8988T (cell line): ENCODE measurements around the gene AKTIP.
"Not testable (repeated sequence)": the region's sequence is repeated elsewhere in the genome, so short reads cannot be mapped to it uniquely, and the experiment has no call there.

Source experiments
- DNase-seq: peaks from one replicate; pipeline ENCODE4 v3.0.0; 2011

The AKTIP gene

DNA sequence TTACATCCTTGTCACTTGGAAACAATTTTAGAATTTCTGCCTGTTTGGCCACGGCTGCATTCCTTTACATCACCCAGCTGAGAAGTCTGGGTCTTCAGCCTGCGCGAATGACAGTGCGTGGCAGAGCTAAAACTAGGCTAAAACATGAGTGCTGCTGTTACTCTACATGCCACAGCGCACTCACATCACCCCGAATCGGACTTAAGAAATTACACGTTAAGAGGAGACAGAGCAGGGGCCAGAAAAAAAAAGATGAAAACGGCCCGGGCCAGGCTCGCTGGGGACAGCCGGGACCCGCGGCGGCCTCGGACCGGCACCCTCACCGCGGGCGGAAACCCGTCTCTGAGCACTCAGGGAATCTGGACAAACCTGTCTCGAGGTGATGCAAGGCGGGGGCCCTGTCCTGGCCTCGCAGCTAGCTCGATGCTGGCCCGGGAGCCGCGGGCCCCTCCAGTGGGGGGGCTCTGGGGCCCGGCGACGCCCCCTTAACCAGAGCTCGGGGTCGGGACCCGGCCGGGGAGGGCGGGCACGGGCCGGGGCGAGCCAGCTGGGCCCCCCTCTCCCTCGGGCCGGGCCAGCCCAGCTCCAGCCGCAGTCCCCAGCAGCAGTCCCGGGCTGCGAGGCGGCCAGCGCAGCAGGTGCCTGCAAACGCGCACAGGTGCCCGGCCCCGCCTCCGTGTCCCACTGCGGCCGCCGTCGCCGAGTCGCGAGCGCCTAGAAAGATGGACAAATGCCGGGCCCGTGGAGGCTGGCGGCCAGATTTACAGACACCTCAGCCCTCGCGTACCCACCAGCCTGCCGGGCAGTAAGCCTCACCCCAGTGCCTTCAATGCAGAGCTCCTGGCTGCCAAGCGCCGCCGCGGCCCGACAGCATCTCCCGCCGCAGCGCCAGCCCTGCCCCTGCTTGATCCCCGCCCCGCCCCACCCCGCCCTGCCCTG is at the start of gene AKTIP:
TSS of gene AKTIP (minus strand) at position 879 of the 939 bp plus-strand sequence. CDS start 2,950 bp downstream, outside the sequence.
- DNase-seq, result no peak

DNA sequence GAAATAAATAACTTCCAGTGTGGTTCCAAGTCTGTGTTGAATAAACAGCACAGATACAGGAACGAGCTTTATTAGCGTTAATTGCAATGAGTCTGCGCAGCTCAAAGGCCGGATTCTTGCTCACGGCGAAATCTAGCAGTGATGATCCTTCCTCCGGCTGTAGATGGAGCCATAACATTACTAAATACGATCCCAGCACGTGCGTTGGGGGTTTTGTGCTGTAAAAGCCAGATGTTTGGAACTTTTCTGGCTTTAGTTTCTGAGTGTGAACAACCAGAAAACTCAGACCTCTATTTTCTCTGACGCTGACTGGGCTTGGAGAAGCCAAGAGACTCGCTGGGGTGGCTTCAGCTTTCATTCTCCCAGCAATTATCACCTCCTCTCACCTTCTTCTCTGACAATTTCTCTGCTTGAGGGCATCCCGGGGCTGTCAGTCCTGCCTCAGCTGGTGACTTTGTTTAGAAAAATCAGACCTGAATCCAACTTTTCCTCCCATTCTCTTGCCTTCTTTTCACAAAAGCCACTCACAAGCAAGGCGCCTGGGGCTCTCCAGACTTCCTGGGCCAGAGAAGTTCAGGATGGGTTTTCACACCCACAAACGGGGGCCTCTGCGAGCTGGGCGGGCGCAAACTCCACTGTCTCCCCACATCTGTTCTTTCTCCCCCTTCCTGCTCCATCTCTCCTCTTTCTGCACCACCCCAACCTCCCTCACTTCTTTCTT is 47.1 kb upstream of the AKTIP start:
- DNase-seq, result peak; percentile 67

DNA sequence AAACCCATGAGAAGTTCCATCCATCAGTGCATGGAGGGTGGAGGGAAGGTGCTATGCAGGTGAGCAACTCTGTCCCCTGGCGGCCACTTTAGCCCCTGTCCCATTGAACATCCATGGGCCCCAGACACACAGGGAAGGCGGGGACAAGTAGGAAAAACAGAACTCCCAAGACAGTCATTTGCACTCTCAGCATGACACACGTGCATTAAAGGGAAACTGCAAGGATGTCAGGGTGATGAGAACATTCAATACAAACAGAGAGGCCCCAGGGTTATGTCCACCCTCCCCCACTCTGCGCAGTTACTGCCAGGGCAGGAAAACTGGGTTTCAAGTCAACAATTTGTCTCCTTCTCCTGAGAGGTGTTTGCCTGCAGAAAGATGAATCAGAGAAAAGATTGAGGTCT is 44.0 kb upstream of the AKTIP start:
- DNase-seq, result peak; percentile 48

DNA sequence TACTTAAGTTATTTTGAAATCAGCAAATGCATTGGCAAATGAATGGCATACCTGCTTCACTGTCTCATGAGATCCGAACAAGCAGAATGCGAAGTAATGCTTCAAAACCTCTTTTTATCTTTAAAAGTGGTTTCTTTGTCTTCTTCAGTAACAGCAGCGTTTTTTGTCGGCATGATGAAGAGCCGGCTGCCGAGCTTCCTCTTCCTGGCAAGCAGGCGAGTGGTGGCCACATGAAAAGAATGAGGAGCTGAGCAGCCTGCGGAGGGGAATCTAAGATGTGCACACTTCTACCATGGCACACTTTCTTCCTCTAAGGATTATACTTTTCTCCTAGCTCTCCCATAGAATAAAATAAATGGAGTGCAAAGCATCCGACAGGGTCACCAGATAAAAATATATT is 42.4 kb upstream of the AKTIP start:
- DNase-seq, result no peak

DNA sequence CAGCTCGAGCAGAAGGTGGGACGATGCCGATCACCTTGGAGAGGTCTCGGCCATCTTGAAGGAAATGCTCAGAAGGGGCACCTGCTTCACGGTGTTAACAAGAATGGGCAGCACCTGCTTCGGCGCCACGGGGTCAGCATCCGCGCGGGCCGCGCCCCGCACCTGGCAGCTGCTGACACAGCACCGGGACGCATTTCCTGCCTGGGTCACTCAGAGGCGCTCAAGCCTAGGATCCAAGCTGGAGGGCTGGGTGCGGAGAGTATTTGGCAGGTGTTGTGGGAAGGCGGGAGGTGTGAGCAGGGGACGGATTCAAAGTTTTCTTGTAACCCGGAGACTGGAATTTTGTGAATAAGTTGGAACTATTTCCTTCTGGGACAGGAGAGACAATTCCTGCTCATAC is 39.3 kb upstream of the AKTIP start:
- DNase-seq, result no peak

DNA sequence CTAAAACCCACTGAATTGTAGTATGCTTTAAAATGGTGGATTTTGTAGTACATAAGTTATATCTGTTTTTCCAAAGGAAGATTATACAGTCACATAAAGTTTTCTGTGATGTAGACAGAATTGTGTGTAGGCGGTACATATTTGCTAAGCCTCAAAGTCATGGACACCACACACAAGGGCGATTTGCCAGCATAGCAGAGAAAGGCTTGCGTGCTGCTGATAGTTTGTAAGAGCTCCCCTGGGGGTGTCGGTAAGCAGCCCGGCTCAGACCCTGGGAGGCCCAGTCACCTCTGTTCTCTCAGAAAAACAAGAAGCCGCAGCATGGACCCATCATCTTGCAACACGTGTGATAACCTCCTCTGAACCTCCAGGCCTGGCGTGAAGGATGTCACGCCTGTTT is 38.3 kb upstream of the AKTIP start:
- DNase-seq, result no peak

DNA sequence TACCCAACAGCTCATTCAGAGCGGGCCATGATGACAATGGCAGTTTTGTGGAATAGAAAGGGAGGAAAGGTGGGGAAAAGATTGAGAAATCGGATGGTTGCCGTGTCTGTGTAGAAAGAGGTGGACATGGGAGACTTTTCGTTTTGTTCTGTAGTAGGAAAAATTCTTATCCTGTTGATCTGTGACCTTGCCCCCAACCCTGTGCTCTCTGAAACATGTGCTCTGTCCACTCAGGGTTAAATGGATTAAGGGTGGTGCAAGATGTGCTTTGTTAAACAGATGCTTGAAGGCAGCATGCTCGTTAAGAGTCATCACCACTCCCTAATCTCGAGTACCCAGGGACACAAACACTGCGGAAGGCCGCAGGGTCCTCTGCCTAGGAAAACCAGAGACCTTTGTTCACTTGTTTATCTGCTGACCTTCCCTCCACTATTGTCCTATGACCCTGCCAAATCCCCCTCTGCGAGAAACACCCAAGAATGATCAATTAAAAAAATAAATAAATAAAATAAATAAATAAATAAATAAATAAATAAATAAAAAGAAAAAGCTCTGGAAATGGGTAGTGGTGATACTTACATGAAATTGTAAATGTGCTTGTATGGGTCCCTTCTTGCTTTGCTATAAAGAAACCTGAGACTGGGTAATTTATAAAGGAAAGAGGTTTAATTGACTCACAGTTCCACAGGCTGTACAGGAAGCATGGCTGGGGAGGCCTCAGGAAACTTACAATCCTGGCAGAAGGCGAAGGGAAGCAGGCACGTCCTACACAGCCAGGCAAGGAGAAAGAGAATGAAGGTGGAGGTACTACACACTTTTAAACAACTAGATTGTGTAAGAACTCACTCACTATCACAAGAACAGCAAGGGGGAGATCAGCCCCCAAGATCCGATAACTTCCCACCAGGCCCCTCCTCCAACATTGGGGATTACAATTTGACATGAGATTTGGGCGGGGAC is 37.0 kb upstream of the AKTIP start:
- not testable (repeated sequence) for DNase-seq

DNA sequence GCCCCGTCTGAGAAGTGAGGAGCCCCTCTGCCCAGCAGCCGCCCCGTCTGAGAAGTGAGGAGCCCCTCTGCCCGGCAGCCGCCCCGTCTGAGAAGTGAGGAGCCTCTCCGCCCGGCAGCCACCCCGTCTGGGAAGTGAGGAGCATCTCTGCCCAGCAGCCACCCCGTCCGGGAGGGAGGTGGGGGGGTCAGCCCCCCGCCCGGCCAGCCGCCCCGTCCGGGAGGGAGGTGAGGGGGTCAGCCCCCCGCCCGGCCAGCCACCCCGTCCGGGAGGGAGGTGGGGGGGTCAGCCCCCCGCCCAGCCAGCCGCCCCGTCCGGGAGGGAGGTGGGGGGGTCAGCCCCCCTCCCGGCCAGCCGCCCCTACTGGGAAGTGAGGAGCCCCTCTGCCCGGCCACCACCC is 36.3 kb upstream of the AKTIP start:
- not testable (repeated sequence) for DNase-seq

DNA sequence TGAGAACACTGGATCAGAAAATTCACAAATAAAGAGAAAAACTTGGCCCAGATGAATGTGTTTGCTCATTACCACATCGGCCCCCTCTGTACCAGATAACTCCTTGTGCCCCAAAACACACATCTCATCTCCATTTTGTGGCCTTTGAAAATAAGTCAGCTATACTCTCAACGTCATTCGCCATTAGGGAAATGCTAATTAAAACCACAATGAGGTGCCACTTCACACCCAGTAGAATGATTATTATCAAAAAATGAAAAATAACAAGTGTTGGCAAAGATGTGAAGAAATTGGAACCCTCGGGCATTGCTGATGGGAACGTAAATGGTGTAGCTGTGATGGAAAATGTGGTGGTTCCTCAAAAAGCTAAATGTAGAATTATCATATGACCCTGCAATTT is 34.6 kb upstream of the AKTIP start:
- DNase-seq, result no peak

DNA sequence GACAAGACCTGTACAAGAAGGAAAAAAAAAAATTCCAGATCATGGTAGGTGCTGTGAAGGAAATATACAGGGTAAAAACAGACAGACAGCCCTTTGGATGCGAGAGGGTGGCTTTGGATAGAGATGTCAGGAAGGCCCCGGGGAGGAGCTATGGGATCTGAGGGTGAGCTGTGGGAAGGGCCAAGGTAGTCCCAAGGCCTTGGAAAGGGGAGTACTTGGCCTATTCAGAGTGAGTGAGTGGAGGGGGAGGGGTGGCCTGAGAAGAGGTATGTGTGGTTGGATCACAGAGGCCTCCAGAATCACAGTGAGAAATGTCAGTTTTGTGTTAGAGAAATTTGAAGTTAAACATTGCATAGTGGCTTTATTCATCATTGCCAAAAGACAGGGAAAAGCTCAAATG is 31.2 kb upstream of the AKTIP start:
- DNase-seq, result no peak

DNA sequence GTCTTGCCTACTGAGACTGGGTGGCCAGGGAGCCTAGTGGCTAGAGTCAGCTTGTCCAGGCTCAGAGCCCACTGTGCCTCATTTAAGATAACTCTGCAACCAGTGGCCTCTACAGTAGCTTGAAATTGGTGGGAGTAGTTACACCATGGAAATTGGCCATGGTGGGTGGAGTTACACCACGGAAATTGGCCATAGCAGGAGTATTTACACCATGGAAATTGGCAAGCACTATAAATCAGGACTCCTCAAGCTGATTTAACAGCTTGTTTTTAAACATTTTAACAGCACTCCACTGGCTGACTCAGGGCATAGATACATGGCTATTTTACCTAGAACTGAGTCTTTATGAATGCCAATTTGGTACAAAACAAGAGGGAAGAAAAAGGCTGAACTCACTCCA is 27.7 kb upstream of the AKTIP start:
- no peak for DNase-seq

DNA sequence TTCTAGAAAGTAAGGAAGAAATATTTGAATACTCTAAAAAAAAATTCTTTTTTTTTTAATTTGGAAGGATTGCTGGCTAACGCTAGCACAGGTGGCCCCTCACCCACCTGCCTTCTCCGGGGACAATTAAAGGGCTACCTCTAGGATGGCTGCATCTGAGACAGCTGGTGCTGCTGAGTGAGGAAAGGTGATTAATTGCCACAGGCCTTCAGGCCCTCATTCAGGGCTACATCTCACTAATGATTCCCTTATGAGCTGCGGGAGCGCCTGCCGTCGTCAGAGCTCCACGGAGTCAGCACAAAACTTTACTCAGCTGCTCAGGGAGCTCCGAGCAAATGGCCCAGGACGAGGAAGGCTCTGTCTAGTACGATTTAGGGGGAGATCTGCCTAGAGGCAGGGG is 27.0 kb upstream of the AKTIP start:
- no peak for DNase-seq

DNA sequence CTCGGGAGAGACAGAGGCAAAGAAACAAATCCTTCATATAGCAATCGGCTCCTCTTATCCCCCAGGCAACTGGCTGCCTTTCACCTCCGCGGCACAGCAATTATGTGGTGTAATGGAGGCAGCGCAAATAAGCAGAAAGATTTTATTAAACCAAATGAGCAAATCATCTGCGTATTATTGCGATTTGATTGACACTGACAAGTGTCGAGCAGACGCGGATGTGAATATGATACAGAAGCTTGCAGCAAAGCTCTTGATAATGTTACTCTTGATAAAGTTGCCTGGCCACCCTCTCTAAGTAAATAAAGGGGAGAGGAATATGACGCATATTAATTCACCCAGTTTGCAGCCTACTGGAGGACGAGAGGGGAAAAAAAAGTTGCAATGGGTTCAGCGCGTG is 26.5 kb upstream of the AKTIP start:
- DNase-seq, result no peak

DNA sequence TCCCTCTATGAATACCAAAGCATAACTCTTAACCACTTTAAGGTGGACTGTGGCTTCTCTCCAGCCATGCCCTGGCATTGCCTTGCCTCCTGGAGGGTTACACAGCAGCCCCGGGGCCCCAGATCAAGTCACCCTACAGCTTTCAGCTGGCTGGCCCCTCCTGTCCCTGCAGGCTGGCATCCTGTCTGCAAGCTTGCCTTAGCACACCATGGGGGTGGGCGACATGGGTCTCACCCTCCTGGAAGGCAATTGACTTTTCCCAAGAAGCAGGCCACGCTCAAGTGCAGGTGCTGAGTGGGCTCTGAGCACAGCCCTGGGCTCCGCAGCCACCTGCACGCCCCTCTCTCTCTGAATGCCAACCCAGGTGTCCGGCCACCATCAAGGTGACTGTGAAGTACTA is 25.8 kb upstream of the AKTIP start:
- DNase-seq, result no peak

DNA sequence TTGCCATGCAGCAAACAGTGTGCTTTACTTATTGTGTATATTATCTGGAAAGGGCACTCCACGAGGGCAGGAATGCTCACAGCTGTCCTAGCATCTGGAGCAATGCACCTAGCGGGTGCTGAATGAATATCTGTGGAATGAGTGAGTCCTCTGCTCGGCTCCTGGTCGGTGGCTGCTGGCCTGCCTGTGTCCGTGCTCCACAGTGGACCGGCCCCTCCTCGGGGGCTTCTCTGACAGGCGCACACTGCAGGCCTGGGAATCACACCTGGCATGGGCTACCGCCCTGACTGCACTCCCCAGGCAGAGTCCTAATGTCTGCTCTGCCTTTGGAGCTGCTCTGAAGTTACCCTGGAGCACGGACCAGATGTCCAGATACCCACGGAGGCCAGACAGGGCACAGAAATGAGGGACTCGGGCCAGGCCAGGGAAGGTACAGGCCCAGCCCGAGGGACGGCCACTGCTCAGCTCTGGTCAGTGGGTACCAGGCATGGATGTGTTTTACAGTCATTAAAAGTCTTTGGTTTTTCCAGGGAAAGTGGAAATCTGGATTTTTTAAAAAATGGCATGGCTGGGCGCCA is 21.1 kb upstream of the AKTIP start:
- no peak for DNase-seq

DNA sequence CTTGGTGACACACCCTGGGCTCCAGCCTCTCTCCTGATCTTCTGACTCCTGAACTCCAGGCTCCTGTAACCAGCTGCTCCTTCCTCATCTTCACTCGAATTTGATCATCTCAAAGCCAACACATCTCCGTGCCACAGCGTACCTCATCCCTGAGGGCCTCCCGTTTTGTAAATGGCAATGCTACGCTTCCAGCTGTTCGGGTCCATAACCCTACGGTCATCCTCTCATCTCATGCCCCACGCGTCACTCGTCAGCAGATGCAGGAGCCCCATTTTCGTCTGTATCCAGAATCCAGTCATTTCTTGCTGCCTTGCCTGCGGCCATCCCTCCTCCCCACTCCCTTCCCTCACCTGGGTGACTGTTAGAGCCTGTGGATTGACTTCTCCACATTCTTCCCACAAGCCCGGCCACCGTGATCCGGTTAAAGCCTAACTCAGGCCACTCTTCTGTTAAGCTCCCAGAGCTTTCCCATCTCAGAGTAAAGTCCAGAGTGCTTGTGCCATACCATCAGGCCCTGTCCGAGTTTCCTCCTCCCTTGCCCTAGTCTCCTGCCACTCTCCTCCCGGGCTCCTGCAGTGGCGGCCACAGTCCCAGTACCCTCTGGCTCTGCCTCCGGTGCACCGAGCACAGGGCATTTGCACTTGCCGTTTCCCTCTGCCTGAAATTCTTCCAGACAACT is 20.3 kb upstream of the AKTIP start:
- no peak for DNase-seq

DNA sequence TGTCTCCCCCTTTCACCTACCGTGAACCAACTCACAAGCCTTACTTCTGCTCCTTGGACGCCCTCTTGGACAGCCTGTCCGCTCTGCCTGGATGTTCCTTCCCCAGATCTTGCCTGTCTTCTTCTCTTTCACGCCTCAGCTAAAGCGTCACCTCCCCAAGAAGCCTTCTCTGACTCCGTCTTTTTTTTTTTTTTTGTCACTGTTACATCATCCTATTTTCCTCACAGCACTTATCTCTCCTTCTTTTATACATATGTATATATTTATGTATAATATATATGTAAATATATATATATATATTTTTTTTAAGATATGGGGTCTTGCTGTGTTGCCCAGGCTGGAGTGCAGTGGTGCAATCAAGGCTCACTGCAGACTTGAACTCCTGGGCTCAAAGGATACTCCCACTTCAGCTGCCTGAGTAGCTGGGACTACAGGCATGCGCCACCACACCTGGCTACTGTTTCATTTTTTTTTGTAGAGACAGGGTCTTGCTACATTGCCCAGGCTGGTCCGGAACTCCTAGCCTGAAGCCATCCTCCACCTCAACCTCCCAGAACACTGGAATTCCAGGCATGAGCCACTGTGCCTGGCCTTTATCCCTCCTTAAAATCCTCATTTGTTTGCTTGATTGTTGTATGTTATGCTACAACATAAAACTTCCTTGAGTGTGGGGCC is 16.5 kb upstream of the AKTIP start:
- DNase-seq, result no peak

DNA sequence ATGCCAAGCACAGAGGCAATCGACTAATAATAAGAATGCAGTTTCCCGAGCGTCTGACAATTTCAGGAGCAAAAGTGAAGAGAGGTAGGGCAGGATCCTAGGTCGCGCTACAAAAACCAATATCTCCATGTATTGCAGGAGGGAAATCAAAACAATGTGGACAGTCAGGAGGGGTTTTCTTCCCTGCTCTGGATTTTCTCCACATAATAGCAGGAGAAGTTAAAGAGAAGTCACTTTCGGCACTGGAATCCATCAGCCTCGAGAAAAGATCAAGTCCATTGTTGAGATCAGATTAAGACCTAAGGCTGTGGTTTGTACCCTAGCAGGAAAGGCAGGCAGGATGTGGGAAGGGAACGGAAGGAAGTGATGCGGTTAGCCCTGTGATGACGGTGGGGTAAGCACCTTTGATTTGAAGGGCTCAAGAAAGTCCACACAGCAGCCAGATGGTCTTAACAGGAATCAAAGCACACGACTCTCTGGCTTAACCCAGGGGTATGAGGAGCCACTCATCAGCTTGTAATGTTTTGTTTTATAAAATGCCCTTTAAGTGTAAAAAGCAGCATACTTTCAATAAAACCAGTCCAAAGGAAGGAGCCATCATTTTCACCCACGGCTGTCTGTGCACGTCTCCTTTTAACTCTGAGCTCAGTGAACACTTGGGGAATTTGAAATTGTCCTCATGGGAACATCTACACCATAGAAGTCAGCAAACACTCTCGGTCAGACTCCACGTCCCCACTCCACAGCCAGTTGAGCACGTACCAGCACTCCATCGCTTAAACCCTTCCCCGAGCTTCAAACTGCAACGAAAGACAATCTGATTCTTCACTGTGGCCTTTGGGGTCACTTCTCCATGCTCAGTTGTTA is 15.8 kb upstream of the AKTIP start:
- no peak for DNase-seq

DNA sequence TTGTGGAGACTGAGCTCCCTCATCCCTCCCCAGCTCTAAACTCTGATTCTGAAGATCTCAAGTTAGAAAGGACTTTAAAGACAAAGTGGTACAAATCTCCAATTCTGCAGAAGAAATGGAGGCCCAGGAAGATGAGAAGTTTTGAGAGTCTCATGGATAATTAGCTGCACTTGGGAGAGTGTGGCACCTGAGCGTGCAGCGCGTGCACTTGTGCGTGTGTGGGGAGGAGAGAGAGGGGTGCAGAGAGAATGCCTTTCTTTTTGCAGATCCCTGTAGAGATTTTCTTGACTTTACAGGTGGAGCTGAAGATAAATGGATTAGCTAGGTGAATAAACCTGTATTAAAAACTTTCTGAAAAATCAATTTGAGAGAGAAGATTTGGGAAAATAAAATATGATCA is 14.8 kb upstream of the AKTIP start:
- DNase-seq, result no peak

DNA sequence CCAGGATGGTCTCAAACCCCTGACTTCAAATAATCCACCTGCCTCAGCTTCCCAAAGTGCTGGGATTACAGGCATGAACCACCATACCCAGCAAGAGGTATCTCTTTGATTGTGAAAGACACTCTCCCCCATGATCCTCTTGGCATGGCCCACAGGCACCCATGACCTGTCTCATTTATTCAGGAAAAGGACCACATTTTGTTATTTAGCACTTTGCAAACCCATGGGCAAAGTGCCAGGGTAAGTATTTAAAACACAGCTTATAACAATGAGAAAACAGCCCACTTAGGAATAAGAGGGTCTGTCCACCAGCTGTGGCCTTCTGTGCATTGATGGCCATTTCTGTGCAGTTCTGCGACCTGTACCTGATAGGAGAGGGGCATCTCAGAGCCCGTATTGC is 12.8 kb upstream of the AKTIP start:
- no peak for DNase-seq
